ENCODE measurements around the gene ENTPD8.
"Not testable (repeated sequence)": the region's sequence is repeated elsewhere in the genome, so short reads cannot be mapped to it uniquely, and the experiment has no call there.

Gene ENTPD8

GRCh38 chr9:137467896-137468295, 26.7 kb upstream of the ENTPD8 start:
- H3K36me3 ChIP-seq (ENCODE audit: insufficient read depth, insufficient read length, low read length) = no peaks in the 10 kb centered on the region
- peaks cover 2% of the 10 kb centered on the region for H3K4me1 ChIP-seq (ENCODE audit: insufficient read depth, insufficient read length)
- H3K27me3 ChIP-seq (ENCODE audit: insufficient read depth, insufficient read length) = peaks cover 4% of the 10 kb centered on the region
- DNase-seq (ENCODE audit: low read depth, low spot score) = no peak
- H3K9me3 ChIP-seq (ENCODE audit: insufficient read depth, low read length) = peaks cover 2% of the 10 kb centered on the region; the same call in 1 of the 2 replicates
- H3K4me3 ChIP-seq (ENCODE audit: insufficient read length, low read depth) = no peak overlapping the region
- no peak overlapping the region for H3K9ac ChIP-seq (ENCODE audit: insufficient read length, low read depth)
- TF ChIP-seq SUZ12 (IDR thresholded peaks at IDR 0.05; ENCODE audit: extremely low read depth, insufficient read depth, insufficient read length) = no peak
- no peak for TF ChIP-seq YY1 (IDR thresholded peaks at IDR 0.05; ENCODE audit: insufficient read depth, insufficient read length)
- TF ChIP-seq ZNF274 (IDR thresholded peaks at IDR 0.05; ENCODE audit: low read depth, low read length) = no peak

GRCh38 chr9:137467161-137467581, 26.0 kb upstream of the ENTPD8 start:
- peaks cover 2% of the 10 kb centered on the region for H3K4me1 ChIP-seq (ENCODE audit: insufficient read depth, insufficient read length)
- no peak for TF ChIP-seq YY1 (IDR thresholded peaks at IDR 0.05; ENCODE audit: insufficient read depth, insufficient read length)
- no peak for TF ChIP-seq SUZ12 (IDR thresholded peaks at IDR 0.05; ENCODE audit: extremely low read depth, insufficient read depth, insufficient read length)
- no peak for TF ChIP-seq ZNF274 (IDR thresholded peaks at IDR 0.05; ENCODE audit: low read depth, low read length)
- no peak for DNase-seq (ENCODE audit: low read depth, low spot score)
- H3K27me3 ChIP-seq (ENCODE audit: insufficient read depth, insufficient read length) = peaks cover 11% of the 10 kb centered on the region
- H3K4me3 ChIP-seq (ENCODE audit: insufficient read length, low read depth) = no peak overlapping the region
- no peaks in the 10 kb centered on the region for H3K36me3 ChIP-seq (ENCODE audit: insufficient read depth, insufficient read length, low read length)
- no peak overlapping the region for H3K9ac ChIP-seq (ENCODE audit: insufficient read length, low read depth)
- no peaks in the 10 kb centered on the region for H3K9me3 ChIP-seq (ENCODE audit: insufficient read depth, low read length)

GRCh38 chr9:137466389-137467085, 25.4 kb upstream of the ENTPD8 start:
- H3K9me3 ChIP-seq (ENCODE audit: insufficient read depth, low read length); H3K4me1 ChIP-seq (ENCODE audit: insufficient read depth, insufficient read length); DNase-seq (ENCODE audit: low read depth, low spot score); H3K4me3 ChIP-seq (ENCODE audit: insufficient read length, low read depth); H3K36me3 ChIP-seq (ENCODE audit: insufficient read depth, insufficient read length, low read length); H3K9ac ChIP-seq (ENCODE audit: insufficient read length, low read depth): not testable (repeated sequence)
- H3K27me3 ChIP-seq (ENCODE audit: insufficient read depth, insufficient read length) = peaks cover 15% of the 10 kb centered on the region

GRCh38 chr9:137465720-137466388, 24.7 kb upstream of the ENTPD8 start:
- Histone ChIP-seq H3K9ac (ENCODE audit: insufficient read length, low read depth) (no peak overlapping the region), H3K36me3 (ENCODE audit: insufficient read depth, insufficient read length, low read length) (no peaks in the 10 kb centered on the region), H3K9me3 (ENCODE audit: insufficient read depth, low read length) (no peaks in the 10 kb centered on the region), H3K27me3 (ENCODE audit: insufficient read depth, insufficient read length) (peaks cover 15% of the 10 kb centered on the region), H3K4me1 (ENCODE audit: insufficient read depth, insufficient read length) (peaks cover 4% of the 10 kb centered on the region), H3K4me3 (ENCODE audit: insufficient read length, low read depth) (no peak overlapping the region)
- DNase-seq (ENCODE audit: low read depth, low spot score) = no peak
- TF ChIP-seq ZNF274 (IDR thresholded peaks at IDR 0.05; ENCODE audit: low read depth, low read length) (no peak), YY1 (IDR thresholded peaks at IDR 0.05; ENCODE audit: insufficient read depth, insufficient read length) (no peak), SUZ12 (IDR thresholded peaks at IDR 0.05; ENCODE audit: extremely low read depth, insufficient read depth, insufficient read length) (no peak)

GRCh38 chr9:137465000-137465719, 24.0 kb upstream of the ENTPD8 start:
- H3K9ac ChIP-seq (ENCODE audit: insufficient read length, low read depth) = no peak overlapping the region
- no peak for DNase-seq (ENCODE audit: low read depth, low spot score)
- no peak for TF ChIP-seq ZNF274 (IDR thresholded peaks at IDR 0.05; ENCODE audit: low read depth, low read length)
- no peak for TF ChIP-seq YY1 (IDR thresholded peaks at IDR 0.05; ENCODE audit: insufficient read depth, insufficient read length)
- no peak for TF ChIP-seq SUZ12 (IDR thresholded peaks at IDR 0.05; ENCODE audit: extremely low read depth, insufficient read depth, insufficient read length)
- no peaks in the 10 kb centered on the region for H3K36me3 ChIP-seq (ENCODE audit: insufficient read depth, insufficient read length, low read length)
- peaks cover 4% of the 10 kb centered on the region for H3K4me1 ChIP-seq (ENCODE audit: insufficient read depth, insufficient read length)
- H3K9me3 ChIP-seq (ENCODE audit: insufficient read depth, low read length) = no peaks in the 10 kb centered on the region
- H3K4me3 ChIP-seq (ENCODE audit: insufficient read length, low read depth) = no peak overlapping the region
- H3K27me3 ChIP-seq (ENCODE audit: insufficient read depth, insufficient read length) = peaks cover 20% of the 10 kb centered on the region

- peaks cover 8% of the 10 kb centered on the region for H3K4me1 ChIP-seq (ENCODE audit: insufficient read depth, insufficient read length)
Observed at GRCh38 chr9:137464291-137464999, 23.3 kb upstream of the ENTPD8 start.

GRCh38 chr9:137463931-137464290, 22.8 kb upstream of the ENTPD8 start:
- peaks cover 20% of the 10 kb centered on the region for H3K27me3 ChIP-seq (ENCODE audit: insufficient read depth, insufficient read length)
- DNase-seq (ENCODE audit: low read depth, low spot score) = no peak
- H3K36me3 ChIP-seq (ENCODE audit: insufficient read depth, insufficient read length, low read length) = no peaks in the 10 kb centered on the region
- H3K4me3 ChIP-seq (ENCODE audit: insufficient read length, low read depth) = no peak overlapping the region
- TF ChIP-seq YY1 (IDR thresholded peaks at IDR 0.05; ENCODE audit: insufficient read depth, insufficient read length) = no peak
- no peak for TF ChIP-seq SUZ12 (IDR thresholded peaks at IDR 0.05; ENCODE audit: extremely low read depth, insufficient read depth, insufficient read length)
- no peak for TF ChIP-seq ZNF274 (IDR thresholded peaks at IDR 0.05; ENCODE audit: low read depth, low read length)
- no peaks in the 10 kb centered on the region for H3K9me3 ChIP-seq (ENCODE audit: insufficient read depth, low read length)
- peaks cover 10% of the 10 kb centered on the region for H3K4me1 ChIP-seq (ENCODE audit: insufficient read depth, insufficient read length)
- H3K9ac ChIP-seq (ENCODE audit: insufficient read length, low read depth) = no peak overlapping the region

More at GRCh38 chr9:137464291-137464999, 23.3 kb upstream of the ENTPD8 start:
- no peak overlapping the region for H3K9ac ChIP-seq (ENCODE audit: insufficient read length, low read depth)
- no peaks in the 10 kb centered on the region for H3K9me3 ChIP-seq (ENCODE audit: insufficient read depth, low read length)
- H3K36me3 ChIP-seq (ENCODE audit: insufficient read depth, insufficient read length, low read length) = no peaks in the 10 kb centered on the region
- no peak overlapping the region for H3K4me3 ChIP-seq (ENCODE audit: insufficient read length, low read depth)
- H3K27me3 ChIP-seq (ENCODE audit: insufficient read depth, insufficient read length) = peaks cover 20% of the 10 kb centered on the region
- DNase-seq (ENCODE audit: low read depth, low spot score) = no peak
- TF ChIP-seq ZNF274 (IDR thresholded peaks at IDR 0.05; ENCODE audit: low read depth, low read length) (no peak), YY1 (IDR thresholded peaks at IDR 0.05; ENCODE audit: insufficient read depth, insufficient read length) (no peak), SUZ12 (IDR thresholded peaks at IDR 0.05; ENCODE audit: extremely low read depth, insufficient read depth, insufficient read length) (no peak)
